Skin epidermis (tissue), 12 donors: Measurements from ENCODE around the gene EML1.

Experiments used
- H3K27ac ChIP-seq, 21 experiments: fragments of 200-600 bp; sonication (generic) in 11 of 21; one replicate each; pipeline ENCODE4 v1.5.0; 2020; ENCODE audit warnings: mild to moderate bottlenecking in 3 of 21, inconsistent platforms in 2 of 21, moderate library complexity in 2 of 21
- H3K4me3 ChIP-seq, 7 experiments: fragments of 200-600 bp; sonication (generic) in 2 of 7; one replicate each; pipeline ENCODE4 v1.5.0; 2020; ENCODE audit warnings: inconsistent platforms in 2 of 7, mild to moderate bottlenecking in 2 of 7, moderate library complexity in 1 of 7

The EML1 gene

DNA sequence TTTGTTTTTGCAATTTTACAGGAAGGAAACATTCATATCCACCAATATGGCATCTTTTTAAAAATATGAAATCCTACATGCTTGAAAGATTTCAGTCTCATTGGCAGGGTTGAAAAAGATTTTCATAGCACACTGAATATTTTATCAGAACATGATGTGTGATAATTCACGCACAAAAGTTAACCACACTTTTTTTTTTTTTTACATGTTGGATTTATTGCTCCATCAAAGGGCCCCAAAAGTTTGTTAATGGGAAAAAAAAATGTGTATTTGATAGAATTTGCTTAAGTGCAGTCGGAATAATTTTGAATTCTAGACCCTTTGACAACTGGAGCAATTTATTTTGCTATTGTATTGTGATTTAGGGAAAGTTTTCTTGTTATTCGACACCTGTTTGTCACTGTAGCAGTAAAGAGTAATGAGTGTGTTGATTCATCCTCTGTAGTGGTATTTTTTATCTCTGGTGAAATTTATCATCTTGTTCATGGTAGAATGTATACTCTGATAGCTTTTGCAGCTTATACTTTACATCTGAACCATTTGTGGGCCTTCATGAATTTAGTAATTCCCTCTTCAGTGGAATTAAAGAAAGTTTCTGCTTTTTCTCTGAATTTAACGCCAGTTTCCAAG lies 1.1 kb downstream of the EML1 start:
- Histone ChIP-seq H3K4me3 (peak overlapping the region; percentile 5 to 45 (median 29)), H3K27ac (peak overlapping the region in 4 of 21 experiments; percentile 8 to 67 (median 38))

DNA sequence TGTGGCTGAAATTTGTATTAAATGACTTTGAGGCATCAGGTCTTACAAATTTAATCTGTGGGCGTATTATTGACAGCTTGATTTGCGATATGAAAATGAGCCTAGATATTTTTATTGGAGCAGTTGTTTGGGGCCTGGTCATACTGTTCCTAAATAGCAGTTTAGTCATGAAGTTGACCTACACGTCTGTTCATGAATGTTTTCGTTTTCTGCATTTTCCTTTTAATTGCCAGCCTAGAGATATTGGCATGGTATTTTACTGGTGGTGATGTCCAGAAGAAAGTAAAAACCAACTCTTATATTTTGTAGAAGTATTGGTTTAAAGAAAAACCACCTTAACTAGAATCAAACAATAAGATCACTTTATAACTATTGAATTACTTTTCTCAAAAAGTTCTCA lies 1.8 kb downstream of the EML1 start:
- Histone ChIP-seq H3K27ac (no peak overlapping the region), H3K4me3 (no peak overlapping the region)

DNA sequence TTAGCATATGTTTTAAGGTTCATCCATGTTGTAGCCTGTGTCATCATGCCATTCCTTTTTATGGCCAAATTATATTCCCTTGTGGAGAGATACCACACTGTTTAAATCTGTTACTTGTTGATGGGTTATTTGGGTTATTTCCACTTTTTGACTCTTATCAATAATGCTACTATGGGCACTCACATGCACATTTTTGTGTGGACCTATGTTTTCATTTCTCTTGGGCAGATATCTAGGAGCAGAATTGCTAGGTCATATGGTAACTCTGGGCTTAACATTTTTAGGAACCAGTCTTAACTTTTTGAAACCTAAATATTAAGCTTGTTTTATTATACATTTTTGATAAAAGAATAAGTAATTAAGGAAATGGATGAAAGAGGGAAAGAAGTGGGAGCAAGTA lies 4.0 kb downstream of the EML1 start:
- Histone ChIP-seq H3K4me3 (no peak overlapping the region), H3K27ac (no peak overlapping the region)

DNA sequence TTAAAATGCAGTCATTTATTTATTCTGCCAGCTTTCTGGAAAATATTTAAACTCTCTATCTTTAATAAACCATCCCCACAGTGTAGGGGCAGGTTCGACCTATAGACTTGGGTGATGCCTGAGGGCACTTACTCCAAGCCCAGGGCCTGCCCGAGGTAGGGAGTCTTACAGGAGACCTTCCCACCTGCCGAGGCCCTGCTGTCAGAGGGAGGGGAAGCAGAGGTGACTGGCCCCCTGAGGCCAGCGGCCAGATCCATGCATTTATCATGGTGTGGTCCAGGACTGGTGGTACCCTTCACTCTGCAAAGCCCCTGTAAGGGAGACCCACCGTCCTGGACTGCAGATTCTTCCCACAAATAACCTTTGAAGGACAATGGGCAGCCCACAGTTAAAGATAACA lies 7.6 kb downstream of the EML1 start:
- H3K27ac ChIP-seq: no peak overlapping the region
- no peak overlapping the region for H3K4me3 ChIP-seq

DNA sequence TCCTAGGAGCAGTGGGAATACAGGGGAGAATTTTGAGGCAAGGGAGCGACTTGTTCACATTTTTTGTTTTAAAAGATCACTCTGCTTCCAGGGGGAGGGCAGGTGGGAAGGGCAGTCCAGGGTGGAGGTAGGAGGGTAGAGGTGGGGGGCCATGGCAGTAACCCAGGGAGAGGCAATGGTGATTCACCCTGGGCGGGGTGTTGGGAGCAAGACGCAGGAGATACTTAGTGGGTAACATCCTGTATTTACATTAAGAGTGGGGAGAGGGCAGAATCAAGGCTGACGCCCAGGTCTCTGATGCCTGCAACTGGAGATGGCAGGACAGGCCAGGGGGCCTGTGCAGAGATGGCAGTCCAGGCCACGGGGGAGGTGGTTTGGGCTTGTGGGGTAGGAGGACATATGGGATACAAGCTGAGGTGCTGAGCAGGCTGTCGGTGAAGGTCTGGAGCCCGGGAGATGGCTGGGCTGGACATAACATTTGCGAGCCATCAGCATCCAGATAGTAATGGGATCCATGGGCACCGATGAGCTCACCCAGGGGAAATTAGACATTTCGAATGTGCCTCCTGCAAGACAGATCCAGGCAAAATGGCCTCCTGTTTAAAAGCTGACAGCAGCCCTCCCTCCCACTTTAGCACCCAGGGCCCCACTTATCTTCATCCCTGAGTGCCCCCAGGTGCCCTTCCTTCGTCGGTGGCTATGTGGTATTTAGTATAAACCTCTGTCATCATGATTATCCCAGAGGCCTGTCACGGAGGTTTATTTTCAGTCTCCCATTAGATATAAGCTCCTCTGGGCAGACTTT lies 9.3 kb downstream of the EML1 start:
- H3K4me3 ChIP-seq: no peak overlapping the region

DNA sequence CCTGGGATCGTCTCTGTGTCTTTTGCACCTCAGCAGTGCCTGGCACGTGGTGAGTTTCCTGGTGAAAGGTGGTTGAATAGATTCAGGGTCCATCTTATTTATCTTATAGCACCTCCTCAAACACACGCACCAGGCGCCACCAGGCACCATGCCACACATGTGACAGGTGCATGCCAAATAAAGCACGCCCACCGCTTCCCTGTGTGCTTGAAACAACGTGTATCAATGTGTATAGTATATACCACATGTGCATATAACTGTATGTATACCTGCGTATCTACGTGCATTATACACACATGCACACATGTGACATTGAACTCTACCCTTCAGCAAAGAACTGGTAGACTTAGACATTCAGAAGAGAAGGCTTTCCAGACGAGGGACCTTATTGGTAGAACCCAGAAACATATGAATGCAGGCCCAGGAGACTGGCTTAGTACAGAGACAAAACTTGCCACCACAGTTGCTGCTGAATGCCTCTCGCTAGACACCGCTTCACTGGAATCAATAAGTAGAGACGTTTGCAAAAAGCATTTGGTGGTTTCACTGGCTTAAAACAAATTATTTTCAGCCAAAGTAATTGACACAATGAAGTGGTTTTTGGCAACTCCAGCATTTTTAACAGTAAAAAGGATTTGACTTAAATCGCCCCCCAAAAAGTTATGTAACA lies 10.0 kb downstream of the EML1 start:
- H3K4me3 ChIP-seq: no peak overlapping the region
- H3K27ac ChIP-seq: no peak overlapping the region

More for the DNA sequence above, 9.3 kb downstream of the EML1 start:
- no peak overlapping the region for H3K27ac ChIP-seq

DNA sequence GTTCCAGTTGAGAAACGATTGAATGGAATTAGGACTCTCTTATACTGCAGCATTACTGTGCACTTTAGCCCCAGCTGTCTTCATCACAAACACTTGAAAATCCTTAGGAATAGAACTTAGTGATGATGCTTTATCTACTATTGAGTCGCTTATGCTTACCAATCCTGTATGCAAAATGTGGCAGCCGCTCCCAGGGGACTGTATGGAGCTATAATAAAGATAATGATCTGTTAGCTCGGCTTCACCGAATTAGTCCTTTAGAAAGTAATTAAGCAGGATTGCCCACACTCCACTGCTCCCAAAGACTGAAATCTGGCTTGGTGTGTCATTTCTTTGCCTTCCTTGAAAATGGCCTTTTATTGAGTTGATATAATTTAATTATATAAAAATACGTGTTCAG lies 10.6 kb downstream of the EML1 start:
- H3K4me3 ChIP-seq: no peak overlapping the region
- no peak overlapping the region for H3K27ac ChIP-seq

DNA sequence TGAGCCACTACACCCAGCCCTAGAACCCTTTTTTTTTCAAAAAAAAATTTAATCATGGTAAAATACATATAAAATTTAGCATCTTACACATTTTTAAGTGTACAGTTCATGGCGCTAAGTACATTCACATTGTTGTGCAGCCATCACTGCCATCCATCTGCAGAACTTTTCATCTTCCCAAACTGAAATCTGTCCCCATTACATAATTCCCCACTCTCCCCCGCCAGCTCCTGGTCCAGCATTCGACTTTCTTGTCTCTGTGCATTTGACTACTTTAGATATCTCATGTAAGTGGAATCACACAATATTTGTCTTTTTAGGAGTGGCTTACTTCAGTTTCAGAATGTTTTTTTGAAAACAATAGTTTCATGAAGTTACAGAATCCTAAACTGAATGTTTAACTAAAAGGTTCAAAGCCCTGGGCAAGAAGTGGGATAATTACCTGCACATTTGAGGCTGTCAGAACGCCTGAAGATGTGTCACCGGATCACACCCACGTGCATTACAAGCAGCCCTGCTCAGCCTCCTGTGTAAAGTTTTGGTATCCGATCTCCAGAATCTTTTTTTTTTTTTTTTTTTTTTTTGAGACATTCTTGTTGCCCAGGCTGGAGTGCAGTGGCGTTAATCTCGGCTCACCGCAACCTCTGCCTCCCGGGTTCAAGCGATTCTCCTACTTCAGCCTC lies 12.7 kb downstream of the EML1 start:
- Histone ChIP-seq H3K27ac (no peak overlapping the region), H3K4me3 (no peak overlapping the region)

DNA sequence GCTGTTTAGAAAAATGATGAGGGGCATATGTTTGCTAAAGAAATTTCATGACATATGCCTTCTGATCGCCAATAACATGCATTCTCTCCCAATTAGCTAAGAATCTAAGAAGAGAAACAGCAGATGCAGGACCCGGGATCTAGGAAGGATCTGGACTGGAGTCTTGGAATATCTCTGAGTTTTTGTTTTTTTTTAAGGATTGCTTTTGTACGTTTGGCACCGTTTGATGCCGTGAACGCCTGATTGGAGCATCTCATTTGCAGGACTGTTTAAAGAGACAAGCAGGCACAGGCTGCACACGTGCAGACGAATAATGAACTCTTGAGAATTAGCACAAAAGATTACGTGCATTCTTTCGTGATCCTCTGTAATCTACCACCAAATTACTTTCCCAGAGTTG lies 13.6 kb downstream of the EML1 start:
- H3K27ac ChIP-seq: peak overlapping the region in 5 of 21 experiments; percentile 11 to 65 (median 43)
- H3K4me3 ChIP-seq: no peak overlapping the region

DNA sequence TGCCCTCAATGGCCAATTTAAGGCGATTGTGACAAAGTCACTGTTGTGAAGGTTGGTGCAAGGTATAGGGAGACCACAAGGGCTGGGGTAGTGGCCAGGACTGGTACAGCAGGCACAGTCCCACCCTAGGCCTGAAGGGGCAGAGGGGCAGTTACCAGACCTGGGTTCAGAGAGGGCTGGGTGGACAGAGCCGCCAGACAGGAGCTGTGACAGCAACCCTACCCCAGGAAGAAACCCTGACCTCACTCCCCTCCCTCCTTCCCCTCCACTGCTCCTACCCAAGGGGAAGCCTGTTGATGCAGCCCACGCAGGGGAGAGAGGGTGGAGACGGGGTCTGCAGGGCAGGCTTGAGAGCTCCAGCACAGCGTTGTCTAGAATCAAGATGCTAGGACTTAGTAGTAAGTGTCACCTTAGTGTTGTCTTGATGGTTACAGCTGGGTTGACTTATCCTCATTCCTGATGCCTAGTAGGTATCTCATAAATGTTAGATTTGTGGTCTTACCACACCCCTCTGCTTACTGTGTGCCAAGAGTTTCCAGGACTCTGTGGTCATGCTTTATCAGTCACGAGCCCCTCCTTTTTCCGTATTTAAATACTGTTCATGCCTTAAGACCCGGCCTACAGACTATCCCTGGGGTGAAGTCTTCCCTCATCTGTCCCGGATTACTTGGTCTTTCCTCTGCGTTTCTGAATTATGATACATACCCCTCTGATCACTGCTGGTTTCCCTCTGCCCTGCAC lies 14.4 kb downstream of the EML1 start:
- peak overlapping the region in 10 of 21 experiments; percentile 5 to 65 (median 42) for H3K27ac ChIP-seq
- H3K4me3 ChIP-seq: no peak overlapping the region

DNA sequence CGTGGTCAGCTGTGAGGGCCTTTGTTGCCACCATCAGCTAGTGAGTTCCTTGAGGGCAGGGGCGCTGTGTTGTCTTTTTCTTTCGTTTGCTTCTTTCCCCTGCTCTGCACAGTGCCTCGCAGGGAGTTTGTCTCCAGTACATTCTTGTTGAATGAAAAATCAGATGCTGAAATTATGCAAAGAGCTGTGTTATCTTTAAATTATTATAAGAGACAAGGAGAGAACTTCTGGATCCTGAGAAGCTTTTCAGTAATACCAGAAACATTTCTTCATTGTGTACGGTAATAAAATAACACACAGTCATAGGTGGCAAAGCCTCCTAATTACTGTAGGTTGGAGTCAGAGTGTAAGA lies 14.9 kb downstream of the EML1 start:
- no peak overlapping the region for H3K4me3 ChIP-seq
- H3K27ac ChIP-seq: peak overlapping the region in 6 of 21 experiments; percentile 4 to 61 (median 20)

DNA sequence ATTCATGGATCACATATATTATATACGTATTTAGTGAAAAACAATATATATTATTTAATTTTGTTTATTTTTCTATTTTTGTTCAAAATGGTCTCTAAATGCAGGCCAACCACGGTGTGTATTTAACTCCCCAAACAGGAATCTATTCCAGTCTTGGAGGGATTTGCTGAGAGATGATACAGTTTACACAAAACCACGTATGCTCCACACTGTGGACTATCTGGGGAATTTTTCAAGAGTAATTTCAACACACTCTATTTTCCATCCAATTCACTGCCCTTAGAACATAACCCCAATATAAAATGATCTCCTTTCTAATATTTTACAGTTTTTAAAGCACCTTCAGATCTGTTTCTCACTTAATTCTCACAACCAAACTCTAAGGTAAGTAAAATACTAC lies 15.3 kb downstream of the EML1 start:
- peak overlapping the region in 7 of 21 experiments; percentile 4 to 71 (median 40) for H3K27ac ChIP-seq
- no peak overlapping the region for H3K4me3 ChIP-seq

DNA sequence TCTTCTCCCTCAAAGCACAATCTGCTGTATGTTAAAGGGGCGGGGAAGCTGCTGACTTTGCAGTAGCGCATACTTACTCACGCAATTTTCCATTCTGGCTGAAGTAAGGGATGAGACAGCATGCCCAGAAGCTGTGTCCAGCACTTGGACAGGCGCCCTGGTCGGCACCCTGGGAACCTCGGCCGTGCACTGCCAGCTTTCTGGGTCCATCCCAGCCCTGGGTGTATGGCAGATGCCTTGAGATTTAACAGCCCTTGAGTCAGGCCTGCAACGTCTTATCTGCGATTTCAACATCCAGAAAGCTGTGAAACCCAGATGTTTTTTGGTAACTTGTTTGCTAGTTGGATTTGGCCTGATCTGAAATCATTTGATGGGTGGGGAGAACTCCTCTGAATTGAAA lies 16.1 kb downstream of the EML1 start:
- peak overlapping the region in 15 of 21 experiments; percentile 4 to 76 (median 55) for H3K27ac ChIP-seq
- no peak overlapping the region for H3K4me3 ChIP-seq

DNA sequence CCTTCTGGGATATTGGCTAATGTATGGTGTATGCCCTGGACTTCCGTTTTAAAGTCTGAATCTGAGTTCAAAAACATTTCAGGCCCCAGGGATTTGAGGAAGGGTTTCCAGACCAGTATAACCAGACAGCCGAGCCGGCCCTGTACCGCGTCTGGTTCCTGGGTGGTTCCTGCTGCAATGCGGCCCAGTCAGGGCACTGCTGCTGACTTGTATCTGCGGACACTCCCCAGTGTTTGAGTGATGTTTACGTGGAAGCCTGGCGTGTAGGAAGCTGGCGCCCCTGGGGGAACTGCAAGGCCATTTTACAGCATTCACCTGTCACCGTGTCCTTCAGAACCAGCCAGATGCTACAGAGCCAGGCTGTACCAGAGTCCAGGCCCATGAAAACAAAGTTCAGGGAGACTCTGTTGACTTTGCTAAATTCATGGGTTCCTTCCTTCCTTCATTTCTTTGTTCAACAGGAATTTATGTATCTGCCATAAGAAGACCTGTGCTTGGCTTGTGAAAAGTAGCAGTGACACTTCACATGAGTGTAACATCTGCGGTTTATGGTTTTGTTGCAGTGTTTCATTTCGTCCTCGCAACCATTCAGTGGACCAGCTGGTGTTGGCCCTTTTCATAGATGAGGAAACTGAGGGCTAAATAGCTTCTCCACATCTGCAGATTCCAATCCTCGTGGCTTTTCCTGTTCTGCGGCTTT lies 16.8 kb downstream of the EML1 start:
- Histone ChIP-seq H3K27ac (peak overlapping the region in 18 of 21 experiments; percentile 4 to 76 (median 55)), H3K4me3 (no peak overlapping the region)

DNA sequence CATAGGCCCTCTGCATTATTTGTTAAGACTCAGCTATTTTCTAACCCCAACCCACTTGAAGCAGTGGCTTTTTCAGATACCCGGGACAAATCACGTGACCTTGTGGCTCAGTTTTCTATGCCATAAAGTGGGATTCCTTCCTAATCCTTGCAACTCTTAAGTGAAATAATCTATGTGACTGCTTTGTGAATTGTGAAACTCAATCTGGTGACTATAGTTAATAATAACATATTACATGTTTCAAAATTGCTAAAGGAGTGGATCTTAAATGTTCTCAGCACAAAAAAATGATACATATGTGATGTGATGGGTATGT lies 17.3 kb downstream of the EML1 start:
- H3K27ac ChIP-seq: peak overlapping the region in 14 of 21 experiments; percentile 4 to 76 (median 55)
- no peak overlapping the region for H3K4me3 ChIP-seq

DNA sequence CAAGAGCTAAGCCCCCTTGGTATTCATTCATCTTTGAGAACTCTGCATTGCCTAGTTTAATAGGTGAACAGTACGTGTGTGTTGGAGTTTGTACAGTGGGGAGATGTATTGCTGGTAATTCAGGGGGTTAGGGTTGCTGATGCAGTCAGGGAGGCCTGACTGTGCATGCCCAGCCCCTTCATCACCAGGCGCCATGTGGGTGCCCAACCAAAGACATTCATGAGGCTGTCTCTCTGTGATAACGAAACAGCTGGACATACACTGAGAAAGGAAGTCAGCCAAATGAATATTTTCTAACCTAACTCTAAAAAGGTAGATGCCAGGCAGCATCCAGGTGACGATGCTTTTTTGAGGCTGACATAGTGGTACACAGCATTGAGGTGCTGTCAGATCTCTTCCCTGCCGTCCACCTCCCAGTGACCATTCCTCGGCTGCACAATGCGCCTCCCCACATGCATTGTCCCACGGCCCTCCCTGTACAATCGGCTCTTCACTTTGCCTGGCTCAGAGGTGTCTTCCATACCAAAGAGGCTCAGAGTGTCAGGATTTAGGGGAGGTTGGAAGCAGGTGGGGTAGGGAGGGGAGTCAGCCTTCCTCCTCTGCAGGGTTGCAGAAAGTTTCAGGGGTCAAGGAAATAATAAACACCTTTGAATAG lies 19.0 kb downstream of the EML1 start:
- Histone ChIP-seq H3K4me3 (no peak overlapping the region), H3K27ac (no peak overlapping the region)

DNA sequence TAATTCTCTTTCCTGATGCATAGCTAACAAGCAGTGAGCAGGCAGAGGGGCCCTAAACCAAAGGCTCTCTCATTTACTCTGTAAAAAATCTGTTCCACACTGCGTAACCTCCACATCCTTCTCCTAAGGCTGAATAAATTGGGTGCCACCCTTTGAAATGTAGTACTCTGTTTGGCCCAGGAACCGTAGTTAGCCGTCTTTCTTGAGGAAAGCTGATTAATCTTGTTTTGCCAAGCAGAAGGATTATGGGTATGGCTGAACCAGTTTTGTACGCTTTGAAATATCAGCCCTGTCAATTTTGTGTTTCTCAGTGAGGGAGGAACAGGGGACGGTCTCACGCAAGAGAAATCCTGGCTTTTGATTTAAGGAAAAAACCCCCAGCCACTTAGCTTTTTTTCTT lies 19.7 kb downstream of the EML1 start:
- no peak overlapping the region for H3K4me3 ChIP-seq
- H3K27ac ChIP-seq: no peak overlapping the region

DNA sequence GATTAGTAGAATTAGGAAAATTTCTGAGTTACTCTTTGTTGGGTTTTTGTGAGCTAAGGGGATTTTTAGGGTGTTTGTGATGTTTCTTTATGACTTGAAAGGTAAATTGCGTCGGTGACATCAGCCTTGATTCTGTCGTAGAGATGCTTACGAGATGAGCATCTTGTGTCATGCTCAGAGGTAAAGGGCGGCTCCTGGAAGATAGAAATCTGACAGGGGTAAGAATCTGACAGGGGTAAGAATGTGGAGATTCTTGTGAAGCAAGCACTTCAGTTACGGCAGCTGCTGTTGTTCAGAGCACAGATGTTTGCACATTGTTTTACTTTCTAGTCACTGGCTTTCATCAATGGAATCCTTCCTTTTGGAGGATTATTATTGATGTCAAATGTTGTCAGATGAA lies 22.5 kb downstream of the EML1 start:
- Histone ChIP-seq H3K27ac (no peak overlapping the region), H3K4me3 (no peak overlapping the region)

DNA sequence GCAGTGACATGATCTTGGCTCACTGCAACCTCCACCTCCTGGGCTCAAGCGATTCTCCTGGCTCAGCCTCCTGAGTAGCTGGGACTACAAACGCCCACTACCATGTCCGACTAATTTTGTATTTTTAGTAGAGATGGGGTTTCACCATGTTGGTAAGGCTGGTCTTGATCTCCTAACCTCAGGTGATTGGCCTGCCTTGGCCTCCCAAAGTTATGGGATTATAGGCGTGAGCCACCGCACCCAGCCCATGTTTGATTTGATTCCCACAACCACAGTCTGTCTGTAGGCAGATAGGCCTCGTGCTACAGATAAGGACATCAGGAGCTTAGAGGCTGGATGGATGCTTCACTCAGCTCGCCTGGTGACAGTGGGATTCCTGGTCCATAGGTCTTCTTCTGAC lies 23.0 kb downstream of the EML1 start:
- no peak overlapping the region for H3K27ac ChIP-seq
- H3K4me3 ChIP-seq: no peak overlapping the region
